ENCODE results near the gene RNASE4. TPM values are rescaled to one million over a fixed set of nuclear protein-coding genes. Genes with fewer than 3 reads are reported as not detected.

The RNASE4 gene
- total RNA-seq, 1 donor from 2014 or later: 2.6 TPM

DNA sequence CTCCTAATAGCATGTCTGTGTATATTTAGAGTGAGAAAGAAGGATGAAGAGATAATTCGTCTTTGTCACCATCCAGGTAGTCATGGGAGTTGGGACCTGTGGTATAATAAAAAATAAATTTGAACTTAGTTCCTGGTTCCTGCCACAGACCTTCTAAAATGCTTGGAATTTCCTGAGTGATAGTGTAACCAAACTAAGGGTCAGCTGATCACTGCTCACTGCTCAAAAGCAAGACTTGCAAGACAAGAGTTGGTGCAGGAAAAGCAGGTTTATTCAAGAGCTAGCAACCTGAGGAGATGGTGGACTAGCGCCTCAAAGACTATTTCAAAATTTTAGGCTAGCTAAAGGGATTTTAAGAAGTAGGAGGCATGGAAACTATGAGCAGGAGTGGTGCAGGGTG, 23.3 kb downstream of the RNASE4 start:
- Mint-ChIP-seq H3K27me3 (ENCODE audit: low read depth) (no peaks in the 10 kb centered on the region), H3K4me3 (no peak overlapping the region), H3K36me3 (ENCODE audit: low read depth) (no peaks in the 10 kb centered on the region), H3K4me1 (no peaks in the 10 kb centered on the region), H3K9me3 (peaks cover 3% of the 10 kb centered on the region), H3K27ac (ENCODE audit: unreplicated experiment) (no peak overlapping the region)
- no peak for DNase-seq (ENCODE audit: low read depth, low spot score)
- TF ChIP-seq, protein P1, sequence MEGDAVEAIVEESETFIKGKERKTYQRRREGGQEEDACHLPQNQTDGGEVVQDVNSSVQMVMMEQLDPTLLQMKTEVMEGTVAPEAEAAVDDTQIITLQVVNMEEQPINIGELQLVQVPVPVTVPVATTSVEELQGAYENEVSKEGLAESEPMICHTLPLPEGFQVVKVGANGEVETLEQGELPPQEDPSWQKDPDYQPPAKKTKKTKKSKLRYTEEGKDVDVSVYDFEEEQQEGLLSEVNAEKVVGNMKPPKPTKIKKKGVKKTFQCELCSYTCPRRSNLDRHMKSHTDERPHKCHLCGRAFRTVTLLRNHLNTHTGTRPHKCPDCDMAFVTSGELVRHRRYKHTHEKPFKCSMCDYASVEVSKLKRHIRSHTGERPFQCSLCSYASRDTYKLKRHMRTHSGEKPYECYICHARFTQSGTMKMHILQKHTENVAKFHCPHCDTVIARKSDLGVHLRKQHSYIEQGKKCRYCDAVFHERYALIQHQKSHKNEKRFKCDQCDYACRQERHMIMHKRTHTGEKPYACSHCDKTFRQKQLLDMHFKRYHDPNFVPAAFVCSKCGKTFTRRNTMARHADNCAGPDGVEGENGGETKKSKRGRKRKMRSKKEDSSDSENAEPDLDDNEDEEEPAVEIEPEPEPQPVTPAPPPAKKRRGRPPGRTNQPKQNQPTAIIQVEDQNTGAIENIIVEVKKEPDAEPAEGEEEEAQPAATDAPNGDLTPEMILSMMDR (conservative IDR thresholded peaks at IDR 0.05): no peak

DNA sequence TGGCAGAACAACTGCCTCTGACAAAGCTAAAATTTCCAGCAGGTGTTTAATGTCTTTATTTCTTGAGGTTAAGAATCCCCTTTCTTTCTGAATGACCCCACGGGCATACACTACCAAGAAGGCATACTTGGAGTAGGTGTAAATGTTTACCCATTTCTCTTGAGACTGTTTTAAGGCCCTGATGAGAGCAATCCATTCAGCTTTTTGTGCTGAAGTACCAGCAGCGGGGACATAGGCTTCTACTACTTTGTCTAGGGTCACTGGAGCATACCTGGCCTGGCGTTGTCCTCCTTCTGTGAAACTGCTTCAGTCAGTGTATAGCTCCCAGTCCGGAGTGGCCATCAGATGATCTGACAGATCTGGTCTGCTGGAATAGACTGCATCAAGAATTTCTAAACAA, 26.9 kb downstream of the RNASE4 start:
- Mint-ChIP-seq H3K27me3 (ENCODE audit: low read depth) (no peaks in the 10 kb centered on the region), H3K4me1 (no peaks in the 10 kb centered on the region), H3K27ac (ENCODE audit: unreplicated experiment) (no peak overlapping the region), H3K36me3 (ENCODE audit: low read depth) (no peaks in the 10 kb centered on the region), H3K4me3 (no peak overlapping the region), H3K9me3 (peaks cover 3% of the 10 kb centered on the region)
- no peak for DNase-seq (ENCODE audit: low read depth, low spot score)
- TF ChIP-seq, protein P1 (conservative IDR thresholded peaks at IDR 0.05): no peak

DNA sequence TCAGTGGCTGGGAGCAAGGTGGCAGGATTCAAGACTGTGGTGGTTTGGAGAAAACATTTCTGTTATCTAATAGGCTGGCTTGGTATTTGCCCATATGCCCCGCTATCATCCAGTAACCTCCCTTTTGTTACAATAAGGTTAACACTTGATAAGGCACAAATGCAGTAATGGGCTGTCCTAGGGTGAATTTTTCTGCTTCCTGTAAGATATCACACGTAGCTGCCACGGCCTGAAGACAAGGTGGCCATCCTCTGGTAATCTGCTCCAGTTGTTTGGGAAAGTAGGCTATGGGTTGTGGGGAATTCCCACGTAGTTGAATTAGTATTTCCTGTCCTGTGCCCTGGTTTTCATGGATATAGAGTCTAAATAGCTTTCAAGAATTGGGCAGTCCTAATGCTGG, 27.3 kb downstream of the RNASE4 start:
- no peak for DNase-seq (ENCODE audit: low read depth, low spot score)
- Mint-ChIP-seq H3K27ac (ENCODE audit: unreplicated experiment) (no peak overlapping the region), H3K36me3 (ENCODE audit: low read depth) (no peaks in the 10 kb centered on the region), H3K4me3 (no peak overlapping the region), H3K4me1 (no peaks in the 10 kb centered on the region), H3K27me3 (ENCODE audit: low read depth) (no peaks in the 10 kb centered on the region), H3K9me3 (peaks cover 3% of the 10 kb centered on the region)
- TF ChIP-seq, protein P1 (conservative IDR thresholded peaks at IDR 0.05): no peak

DNA sequence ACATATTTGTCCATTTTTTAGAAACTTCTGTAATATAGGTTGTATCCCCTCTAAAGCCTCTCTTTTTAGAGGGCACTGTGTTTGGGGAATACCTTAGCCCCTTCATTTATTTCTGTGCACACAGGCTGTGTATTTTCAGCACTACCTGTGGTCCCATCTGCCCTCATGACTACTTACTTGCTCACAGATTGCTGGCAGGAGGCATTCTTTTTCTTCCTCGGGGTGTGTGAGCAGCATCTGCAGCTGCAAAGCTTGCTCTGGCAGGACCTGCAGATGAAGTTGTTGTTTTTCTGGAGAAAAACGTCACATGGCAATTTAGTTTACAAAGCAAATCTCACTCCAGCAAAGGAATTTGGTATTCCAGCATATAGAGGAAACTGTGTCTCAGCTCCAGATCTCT, 28.5 kb downstream of the RNASE4 start:
- Mint-ChIP-seq H3K27ac (ENCODE audit: unreplicated experiment) (no peak overlapping the region), H3K4me1 (no peaks in the 10 kb centered on the region)

DNA sequence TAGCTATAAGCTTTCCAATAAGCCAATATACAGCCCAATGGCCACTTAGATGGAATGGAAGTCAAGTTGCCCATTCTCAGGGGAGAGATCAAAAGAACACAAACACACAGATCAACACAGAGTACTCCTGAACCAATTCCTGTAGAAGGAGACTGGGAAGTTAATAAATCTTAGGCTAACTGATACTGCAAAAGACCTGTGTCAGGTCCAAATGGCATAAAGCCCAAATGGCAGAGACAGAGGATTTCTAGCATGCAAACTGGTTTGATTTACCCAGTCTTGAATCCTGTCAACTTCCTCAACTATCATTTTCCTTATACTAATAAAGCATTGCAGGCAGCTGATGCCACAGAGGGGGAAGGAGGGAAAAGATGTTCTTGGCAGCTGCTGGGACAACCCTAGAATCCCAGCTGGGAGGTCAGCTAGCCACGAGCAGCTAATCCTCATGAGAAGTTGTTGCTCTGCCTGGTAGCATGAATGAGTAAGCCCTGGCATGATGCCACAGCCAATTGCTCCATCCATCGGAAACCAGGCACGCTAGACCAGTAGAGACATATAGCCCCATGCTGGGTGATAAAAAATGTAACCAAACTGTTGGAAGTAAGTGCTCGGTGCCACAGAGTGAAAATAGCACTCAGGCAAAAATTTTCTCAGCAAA, 30.4 kb downstream of the RNASE4 start:
- Mint-ChIP-seq H3K27ac (ENCODE audit: unreplicated experiment) (no peak overlapping the region), H3K27me3 (ENCODE audit: low read depth) (no peaks in the 10 kb centered on the region), H3K36me3 (ENCODE audit: low read depth) (no peaks in the 10 kb centered on the region), H3K4me3 (no peak overlapping the region), H3K4me1 (no peaks in the 10 kb centered on the region), H3K9me3 (peaks cover 2% of the 10 kb centered on the region)
- DNase-seq (ENCODE audit: low read depth, low spot score): no peak
- TF ChIP-seq, protein P1 (conservative IDR thresholded peaks at IDR 0.05): no peak

More for the DNA sequence above, 28.5 kb downstream of the RNASE4 start:
- Mint-ChIP-seq H3K9me3 (peaks cover 2% of the 10 kb centered on the region), H3K27me3 (ENCODE audit: low read depth) (no peaks in the 10 kb centered on the region), H3K4me3 (no peak overlapping the region), H3K36me3 (ENCODE audit: low read depth) (no peaks in the 10 kb centered on the region)
- TF ChIP-seq, protein P1 (conservative IDR thresholded peaks at IDR 0.05): no peak
- DNase-seq (ENCODE audit: low read depth, low spot score): no peak
